ENCODE measurements around the gene MINDY4. TPM values are rescaled to one million over a fixed set of nuclear protein-coding genes. Genes with fewer than 3 reads are reported as not detected.

Gene MINDY4
- total and polyA plus RNA-seq, 10 of the 15 experiments (the other 5 are each of a cell fraction or from before 2014, with no cell fraction given): 0.10 to 0.90 (median 0.40) TPM

DNA sequence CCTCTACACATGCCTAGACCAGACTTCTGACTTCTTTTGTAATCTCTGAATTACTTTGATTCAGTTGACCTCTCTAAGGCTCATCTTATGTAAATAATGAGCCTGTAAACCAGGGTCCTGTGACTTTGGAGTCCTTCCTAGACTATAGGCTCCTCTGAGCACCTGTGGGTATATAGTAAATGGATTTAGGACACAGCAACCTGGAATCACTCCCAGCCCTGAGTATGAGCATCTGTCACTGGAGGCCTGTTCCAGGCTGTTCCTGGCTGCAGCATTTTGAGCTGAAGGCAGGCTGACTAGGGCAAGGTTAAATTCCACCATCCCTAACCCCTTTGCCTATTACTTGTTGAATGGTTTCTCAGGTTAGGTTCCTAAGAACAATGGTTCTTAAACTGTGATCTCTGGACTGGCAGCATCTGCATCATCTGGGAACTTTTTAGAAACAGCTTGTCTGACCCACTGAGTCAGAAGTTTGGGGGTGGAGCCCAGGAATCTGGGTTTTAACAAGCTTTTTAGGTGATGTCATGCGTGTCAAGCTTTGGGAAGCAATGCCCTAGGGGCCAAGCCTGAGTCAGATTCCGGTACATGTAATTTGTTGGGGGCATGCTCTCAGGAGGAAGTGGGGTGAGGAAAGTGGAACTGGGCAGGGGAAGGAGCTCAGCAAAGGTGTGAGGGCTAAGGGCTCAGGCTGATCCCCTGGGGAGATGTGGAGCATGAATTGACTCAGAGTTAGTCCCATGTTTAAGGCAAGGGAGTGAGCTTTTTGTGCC is 28.2 kb downstream of the MINDY4 start (continued):
- TF ChIP-seq RAD21 (IDR thresholded peaks at IDR 0.05; ENCODE audit: insufficient read depth, low read depth, low read length) (no peak), EP300 (IDR thresholded peaks at IDR 0.05; ENCODE audit: borderline replicate concordance in 1 of 2, control insufficient read depth in 1 of 2, low read depth in 2 of 2, low read length in 2 of 2) (peak; percentile 71 to 89; a peak in 2 of 4 replicates), ZZZ3 (IDR thresholded peaks at IDR 0.05; ENCODE audit: control insufficient read depth, insufficient read length, low read depth) (no peak), IKZF1 (conservative IDR thresholded peaks at IDR 0.05) (peak; percentile 92), NFIC (IDR thresholded peaks at IDR 0.05; ENCODE audit: low read depth, low read length) (0 out of 2 replicates have a peak, but pooled peaks have one; percentile 36), TBL1XR1 (IDR thresholded peaks at IDR 0.05; ENCODE audit: low read depth, low read length) (no peak), JUNB (IDR thresholded peaks at IDR 0.05) (peak; percentile 76), RAD51 (IDR thresholded peaks at IDR 0.05) (no peak), BHLHE40 (IDR thresholded peaks at IDR 0.05; ENCODE audit: borderline replicate concordance in 1 of 2, low read depth in 2 of 2, low read length in 1 of 2) (peak; percentile 40 to 58; a peak in 2 of 4 replicates), NRF1 (conservative IDR thresholded peaks at IDR 0.05; ENCODE audit: low read depth, low read length) (no peak), SUPT20H (IDR thresholded peaks at IDR 0.05; ENCODE audit: borderline replicate concordance, control insufficient read depth, low read depth, low read length) (no peak), FOXM1 (IDR thresholded peaks at IDR 0.05; ENCODE audit: low read depth, low read length) (no peak), NR2C2 (IDR thresholded peaks at IDR 0.05; ENCODE audit: borderline replicate concordance, control insufficient read depth, insufficient read length, low read depth) (no peak), IRF4 (IDR thresholded peaks at IDR 0.05; ENCODE audit: low read depth, low read length) (peak; percentile 91), PML (IDR thresholded peaks at IDR 0.05; ENCODE audit: low read length) (no peak), TCF7 (IDR thresholded peaks at IDR 0.05; ENCODE audit: borderline replicate concordance) (no peak), NR2F1 (conservative IDR thresholded peaks at IDR 0.05) (peak; percentile 41; the same call in 1 of the 2 replicates), ZSCAN29 (IDR thresholded peaks at IDR 0.05) (no peak), BMI1 (IDR thresholded peaks at IDR 0.05; ENCODE audit: borderline replicate concordance) (no peak; the same call in 1 of the 2 replicates), SMARCA5 (IDR thresholded peaks at IDR 0.05) (no peak), CEBPB (IDR thresholded peaks at IDR 0.05; ENCODE audit: borderline replicate concordance in 1 of 2, low read depth in 2 of 2, low read length in 2 of 2) (no peak), SP1 (IDR thresholded peaks at IDR 0.05; ENCODE audit: low read depth, low read length) (no peak), MEF2B (IDR thresholded peaks at IDR 0.05; ENCODE audit: partially characterized antibody, poor library complexity, severe bottlenecking) (peak; percentile 98), ETV6 (conservative IDR thresholded peaks at IDR 0.05 in 1 of 2, IDR thresholded peaks at IDR 0.05 in 1 of 2; ENCODE audit: borderline replicate concordance in 1 of 2, low read depth in 1 of 2) (peak in 1 of 2 experiments; percentile 80; a peak in 2 of 4 replicates), CREM (IDR thresholded peaks at IDR 0.05; ENCODE audit: low read depth) (no peak), ZBED1 (IDR thresholded peaks at IDR 0.05; ENCODE audit: borderline replicate concordance) (no peak), ZNF217 (IDR thresholded peaks at IDR 0.05) (no peak), EZH2 (IDR thresholded peaks at IDR 0.05; ENCODE audit: borderline replicate concordance, control insufficient read depth, low read depth, low read length) (no peak), MTA3 (IDR thresholded peaks at IDR 0.05; ENCODE audit: borderline replicate concordance, low read length) (no peak)
- TF ChIP-seq, protein P1, sequence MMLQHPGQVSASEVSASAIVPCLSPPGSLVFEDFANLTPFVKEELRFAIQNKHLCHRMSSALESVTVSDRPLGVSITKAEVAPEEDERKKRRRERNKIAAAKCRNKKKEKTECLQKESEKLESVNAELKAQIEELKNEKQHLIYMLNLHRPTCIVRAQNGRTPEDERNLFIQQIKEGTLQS (IDR thresholded peaks at IDR 0.05; ENCODE audit: borderline replicate concordance, extremely low read depth, low read depth, low read length): no peak
- TF ChIP-seq, protein P2, sequence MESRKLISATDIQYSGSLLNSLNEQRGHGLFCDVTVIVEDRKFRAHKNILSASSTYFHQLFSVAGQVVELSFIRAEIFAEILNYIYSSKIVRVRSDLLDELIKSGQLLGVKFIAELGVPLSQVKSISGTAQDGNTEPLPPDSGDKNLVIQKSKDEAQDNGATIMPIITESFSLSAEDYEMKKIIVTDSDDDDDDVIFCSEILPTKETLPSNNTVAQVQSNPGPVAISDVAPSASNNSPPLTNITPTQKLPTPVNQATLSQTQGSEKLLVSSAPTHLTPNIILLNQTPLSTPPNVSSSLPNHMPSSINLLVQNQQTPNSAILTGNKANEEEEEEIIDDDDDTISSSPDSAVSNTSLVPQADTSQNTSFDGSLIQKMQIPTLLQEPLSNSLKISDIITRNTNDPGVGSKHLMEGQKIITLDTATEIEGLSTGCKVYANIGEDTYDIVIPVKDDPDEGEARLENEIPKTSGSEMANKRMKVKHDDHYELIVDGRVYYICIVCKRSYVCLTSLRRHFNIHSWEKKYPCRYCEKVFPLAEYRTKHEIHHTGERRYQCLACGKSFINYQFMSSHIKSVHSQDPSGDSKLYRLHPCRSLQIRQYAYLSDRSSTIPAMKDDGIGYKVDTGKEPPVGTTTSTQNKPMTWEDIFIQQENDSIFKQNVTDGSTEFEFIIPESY (IDR thresholded peaks at IDR 0.05): no peak
